OCI-M2 (cell line): Measurements from ENCODE around the gene KRT4.

Experiments
- DNase-seq: peaks from one replicate; lab custom pipeline; 2025; ENCODE audit not compliant: unreplicated experiment; lab: John Stamatoyannopoulos, UW

Gene KRT4

GRCh38 chr12:52836491-52837412 lies 22.8 kb upstream of the KRT4 start:
- no peak for DNase-seq

GRCh38 chr12:52836042-52836466 lies 22.1 kb upstream of the KRT4 start:
- DNase-seq = no peak

GRCh38 chr12:52835271-52836041 lies 21.5 kb upstream of the KRT4 start:
- no peak for DNase-seq

GRCh38 chr12:52834727-52835001 lies 20.7 kb upstream of the KRT4 start:
- DNase-seq = no peak

GRCh38 chr12:52833922-52834726 lies 20.2 kb upstream of the KRT4 start, which contains the start of gene KRT79:
Gene KRT79, minus strand, starts transcription at chr12:52834311. Its CDS starts 51 bp downstream, at chr12:52834260.
- no peak for DNase-seq

- no peak for DNase-seq
Observed at GRCh38 chr12:52832985-52833905, 19.3 kb upstream of the KRT4 start.

GRCh38 chr12:52832451-52832850 lies 18.5 kb upstream of the KRT4 start:
- DNase-seq = no peak

- DNase-seq = no peak
Observed at GRCh38 chr12:52831251-52831650, 17.3 kb upstream of the KRT4 start.

- DNase-seq = no peak
Observed at GRCh38 chr12:52829986-52830770, 16.3 kb upstream of the KRT4 start.

- no peak for DNase-seq
Observed at GRCh38 chr12:52828591-52829021, 14.7 kb upstream of the KRT4 start.

GRCh38 chr12:52828156-52828555 lies 14.2 kb upstream of the KRT4 start:
- no peak for DNase-seq

- no peak for DNase-seq
Observed at GRCh38 chr12:52827499-52828090, 13.7 kb upstream of the KRT4 start.

GRCh38 chr12:52826611-52827498 lies 12.9 kb upstream of the KRT4 start:
- DNase-seq = no peak

- DNase-seq = no peak
Observed at GRCh38 chr12:52825961-52826360, 12.0 kb upstream of the KRT4 start.

GRCh38 chr12:52824741-52825410 lies 11.0 kb upstream of the KRT4 start:
- no peak for DNase-seq

GRCh38 chr12:52823761-52824450 lies 10.0 kb upstream of the KRT4 start:
- DNase-seq = no peak
